ENCODE data around the gene PRSS33. TPM values are rescaled to one million over a fixed set of nuclear protein-coding genes. Genes with fewer than 3 reads are reported as not detected.

Gene PRSS33
- polyA plus RNA-seq, 2 of the 4 experiments (the other 2 are of a cell fraction), result 0.04 TPM; not detected in 1

- Histone ChIP-seq H3K4me2 (no peak overlapping the region), H3K4me3 (no peak overlapping the region), H3K4me1 (no peaks in the 10 kb centered on the region), H3K27ac (peak overlapping the region in 1 of 2 experiments; percentile 8; a peak in 1 of 6 replicates), H3K9me3 (no peaks in the 10 kb centered on the region)
- TF ChIP-seq, protein P1, sequence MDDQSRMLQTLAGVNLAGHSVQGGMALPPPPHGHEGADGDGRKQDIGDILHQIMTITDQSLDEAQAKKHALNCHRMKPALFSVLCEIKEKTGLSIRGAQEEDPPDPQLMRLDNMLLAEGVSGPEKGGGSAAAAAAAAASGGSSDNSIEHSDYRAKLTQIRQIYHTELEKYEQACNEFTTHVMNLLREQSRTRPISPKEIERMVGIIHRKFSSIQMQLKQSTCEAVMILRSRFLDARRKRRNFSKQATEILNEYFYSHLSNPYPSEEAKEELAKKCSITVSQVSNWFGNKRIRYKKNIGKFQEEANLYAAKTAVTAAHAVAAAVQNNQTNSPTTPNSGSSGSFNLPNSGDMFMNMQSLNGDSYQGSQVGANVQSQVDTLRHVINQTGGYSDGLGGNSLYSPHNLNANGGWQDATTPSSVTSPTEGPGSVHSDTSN (IDR thresholded peaks at IDR 0.05), result no peak
- TF ChIP-seq ZNF302 (CRISPR knock-in tag; IDR thresholded peaks at IDR 0.05), result no peak
- TF ChIP-seq, protein P2, sequence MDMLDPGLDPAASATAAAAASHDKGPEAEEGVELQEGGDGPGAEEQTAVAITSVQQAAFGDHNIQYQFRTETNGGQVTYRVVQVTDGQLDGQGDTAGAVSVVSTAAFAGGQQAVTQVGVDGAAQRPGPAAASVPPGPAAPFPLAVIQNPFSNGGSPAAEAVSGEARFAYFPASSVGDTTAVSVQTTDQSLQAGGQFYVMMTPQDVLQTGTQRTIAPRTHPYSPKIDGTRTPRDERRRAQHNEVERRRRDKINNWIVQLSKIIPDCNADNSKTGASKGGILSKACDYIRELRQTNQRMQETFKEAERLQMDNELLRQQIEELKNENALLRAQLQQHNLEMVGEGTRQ (IDR thresholded peaks at IDR 0.05), result no peak
- TF ChIP-seq, protein P3, sequence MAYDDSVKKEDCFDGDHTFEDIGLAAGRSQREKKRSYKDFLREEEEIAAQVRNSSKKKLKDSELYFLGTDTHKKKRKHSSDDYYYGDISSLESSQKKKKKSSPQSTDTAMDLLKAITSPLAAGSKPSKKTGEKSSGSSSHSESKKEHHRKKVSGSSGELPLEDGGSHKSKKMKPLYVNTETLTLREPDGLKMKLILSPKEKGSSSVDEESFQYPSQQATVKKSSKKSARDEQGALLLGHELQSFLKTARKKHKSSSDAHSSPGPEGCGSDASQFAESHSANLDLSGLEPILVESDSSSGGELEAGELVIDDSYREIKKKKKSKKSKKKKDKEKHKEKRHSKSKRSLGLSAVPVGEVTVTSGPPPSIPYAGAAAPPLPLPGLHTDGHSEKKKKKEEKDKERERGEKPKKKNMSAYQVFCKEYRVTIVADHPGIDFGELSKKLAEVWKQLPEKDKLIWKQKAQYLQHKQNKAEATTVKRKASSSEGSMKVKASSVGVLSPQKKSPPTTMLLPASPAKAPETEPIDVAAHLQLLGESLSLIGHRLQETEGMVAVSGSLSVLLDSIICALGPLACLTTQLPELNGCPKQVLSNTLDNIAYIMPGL (CRISPR knock-in tag; IDR thresholded peaks at IDR 0.05; ENCODE audit: borderline replicate concordance), result no peak
- TF ChIP-seq BCL3 (IDR thresholded peaks at IDR 0.05), result no peak
- TF ChIP-seq EP300 (IDR thresholded peaks at IDR 0.05), result no peak
- no peak for TF ChIP-seq NFE2L2 (conservative IDR thresholded peaks at IDR 0.05; ENCODE audit: low read length)
- TF ChIP-seq, protein P4, sequence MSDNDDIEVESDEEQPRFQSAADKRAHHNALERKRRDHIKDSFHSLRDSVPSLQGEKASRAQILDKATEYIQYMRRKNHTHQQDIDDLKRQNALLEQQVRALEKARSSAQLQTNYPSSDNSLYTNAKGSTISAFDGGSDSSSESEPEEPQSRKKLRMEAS (IDR thresholded peaks at IDR 0.05), result no peak
- no peak for TF ChIP-seq JUNB (IDR thresholded peaks at IDR 0.05)
- ChIA-PET CTCF (interaction anchor here (0.6 to 3.2 kb wide), 4 partner anchors 11 to 112 kb away, joined by 5 to 23 read pairs (median 11); no protein-coding TSS in a partner anchor), POLR2A (no interaction called here)
- 66% methylated on average over 15 of the region's 15 CpGs for WGBS (ENCODE audit: missing lambda C conversion rate)
- ATAC-seq (peak; percentile 32 to 64; a peak in 5 of 6 replicates), FAIRE-seq (no peak), DNase-seq (ENCODE audit: low read depth in 1 of 2, low spot score in 1 of 2) (no peak)
Observed at GRCh38 chr16:2811703-2812471, 24.5 kb upstream of the PRSS33 start.

- CTCF ChIA-PET, result interaction anchor here (2.1 to 3.2 kb wide), 4 partner anchors 11 to 58 kb away, joined by 5 to 23 read pairs (median 11); no protein-coding TSS in a partner anchor
- no peak for FAIRE-seq
Observed at GRCh38 chr16:2810651-2811050, 23.3 kb upstream of the PRSS33 start.

More at GRCh38 chr16:2810651-2811050, 23.3 kb upstream of the PRSS33 start:
- POLR2A ChIA-PET, result no interaction called here
- 59% methylated on average over 5 of the region's 6 CpGs for WGBS (ENCODE audit: missing lambda C conversion rate)
- DNase-seq (ENCODE audit: low read depth in 1 of 2, low spot score in 1 of 2) (no peak), ATAC-seq (no peak)
- no peak overlapping the region for H3K27ac ChIP-seq
- peaks cover 2% of the 10 kb centered on the region; the same call in 1 of the 3 replicates for H3K9me3 ChIP-seq
- H3K4me2 ChIP-seq, result no peak overlapping the region
- H3K4me1 ChIP-seq, result no peaks in the 10 kb centered on the region
- H3K4me3 ChIP-seq, result no peak overlapping the region
- no peak for TF ChIP-seq HEYL (CRISPR knock-in tag; IDR thresholded peaks at IDR 0.05)
- no peak for TF ChIP-seq CTCF (IDR thresholded peaks at IDR 0.05)
- TF ChIP-seq FOXS1 (CRISPR knock-in tag; IDR thresholded peaks at IDR 0.05), result no peak
- no peak for TF ChIP-seq SMC3 (IDR thresholded peaks at IDR 0.05)
- no peak for TF ChIP-seq HOXB13 (CRISPR knock-in tag; IDR thresholded peaks at IDR 0.05; ENCODE audit: low read depth)
- TF ChIP-seq CBX8 (IDR thresholded peaks at IDR 0.05), result no peak
- no peak for TF ChIP-seq POLR2A (IDR thresholded peaks at IDR 0.05; ENCODE audit: low read length)
- TF ChIP-seq NR3C1 (IDR thresholded peaks at IDR 0.05), result no peak
- TF ChIP-seq, protein P5, sequence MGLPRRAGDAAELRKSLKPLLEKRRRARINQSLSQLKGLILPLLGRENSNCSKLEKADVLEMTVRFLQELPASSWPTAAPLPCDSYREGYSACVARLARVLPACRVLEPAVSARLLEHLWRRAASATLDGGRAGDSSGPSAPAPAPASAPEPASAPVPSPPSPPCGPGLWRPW (IDR thresholded peaks at IDR 0.05), result no peak
- TF ChIP-seq NPAS2 (CRISPR knock-in tag; IDR thresholded peaks at IDR 0.05; ENCODE audit: borderline replicate concordance), result no peak
- no peak for TF ChIP-seq ZC3H11A (IDR thresholded peaks at IDR 0.05)
- TF ChIP-seq MAFK (IDR thresholded peaks at IDR 0.05; ENCODE audit: partially characterized antibody), result no peak
- no peak for TF ChIP-seq RCOR1 (IDR thresholded peaks at IDR 0.05; ENCODE audit: low read depth, low read length)
- no peak for TF ChIP-seq RFX5 (IDR thresholded peaks at IDR 0.05)
- TF ChIP-seq JUNB (IDR thresholded peaks at IDR 0.05), result no peak
- TF ChIP-seq, protein P4 (IDR thresholded peaks at IDR 0.05), result no peak
- TF ChIP-seq KDM1A (IDR thresholded peaks at IDR 0.05; ENCODE audit: low read depth), result no peak
- TF ChIP-seq RAD21 (conservative IDR thresholded peaks at IDR 0.05 in 1 of 2, IDR thresholded peaks at IDR 0.05 in 1 of 2), result no peak
- TF ChIP-seq EHMT2 (IDR thresholded peaks at IDR 0.05; ENCODE audit: low read depth), result no peak
- no peak for TF ChIP-seq GATA3 (IDR thresholded peaks at IDR 0.05; ENCODE audit: borderline replicate concordance)
